ENCODE measurements around the gene IQSEC1.

DNA sequence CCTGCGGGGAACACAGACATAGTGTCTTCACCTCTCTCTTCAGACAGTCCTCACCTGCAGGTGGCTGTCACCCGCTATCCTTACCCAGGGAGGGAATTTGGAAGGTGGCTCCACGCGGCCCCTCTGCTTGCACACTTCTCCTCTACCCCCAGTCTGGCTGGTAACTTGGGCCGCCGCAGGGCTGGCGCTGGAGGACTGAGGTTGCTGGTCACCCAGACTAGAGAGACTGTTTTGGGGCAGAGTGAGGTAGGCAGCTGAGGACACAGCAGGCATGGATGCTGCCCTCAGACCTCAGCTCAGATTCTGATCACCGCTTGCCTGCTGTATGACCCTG, 12.6 kb upstream of the IQSEC1 start:
- TF ChIP-seq, protein P1, sequence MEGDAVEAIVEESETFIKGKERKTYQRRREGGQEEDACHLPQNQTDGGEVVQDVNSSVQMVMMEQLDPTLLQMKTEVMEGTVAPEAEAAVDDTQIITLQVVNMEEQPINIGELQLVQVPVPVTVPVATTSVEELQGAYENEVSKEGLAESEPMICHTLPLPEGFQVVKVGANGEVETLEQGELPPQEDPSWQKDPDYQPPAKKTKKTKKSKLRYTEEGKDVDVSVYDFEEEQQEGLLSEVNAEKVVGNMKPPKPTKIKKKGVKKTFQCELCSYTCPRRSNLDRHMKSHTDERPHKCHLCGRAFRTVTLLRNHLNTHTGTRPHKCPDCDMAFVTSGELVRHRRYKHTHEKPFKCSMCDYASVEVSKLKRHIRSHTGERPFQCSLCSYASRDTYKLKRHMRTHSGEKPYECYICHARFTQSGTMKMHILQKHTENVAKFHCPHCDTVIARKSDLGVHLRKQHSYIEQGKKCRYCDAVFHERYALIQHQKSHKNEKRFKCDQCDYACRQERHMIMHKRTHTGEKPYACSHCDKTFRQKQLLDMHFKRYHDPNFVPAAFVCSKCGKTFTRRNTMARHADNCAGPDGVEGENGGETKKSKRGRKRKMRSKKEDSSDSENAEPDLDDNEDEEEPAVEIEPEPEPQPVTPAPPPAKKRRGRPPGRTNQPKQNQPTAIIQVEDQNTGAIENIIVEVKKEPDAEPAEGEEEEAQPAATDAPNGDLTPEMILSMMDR (IDR thresholded peaks at IDR 0.05; ENCODE audit: low read depth, low read length), result no peak
- TF ChIP-seq POLR2A (IDR thresholded peaks at IDR 0.05; ENCODE audit: extremely low read depth, insufficient read length), result no peak
- TF ChIP-seq MAX (IDR thresholded peaks at IDR 0.05; ENCODE audit: low read depth, low read length), result no peak
